Astrocyte (in vitro differentiated cells and primary cell): Measurements from ENCODE around the gene PHKA2. TPM values are rescaled to one million over a fixed set of nuclear protein-coding genes. Genes with fewer than 3 reads are reported as not detected.
A peak's percentile ranks its signal among the peaks of the same experiment; 100 is the strongest.
"Not testable (repeated sequence)": the region's sequence is repeated elsewhere in the genome, so short reads cannot be mapped to it uniquely, and the experiment has no call there.

Experiments used
- DNase-seq: peaks from one replicate; pipeline ENCODE4 v3.0.0-alpha.2; 2010; ENCODE audit warnings: low read depth
- FAIRE-seq: peaks from 2 replicates; lab custom pipeline; 2011; peaks lifted over from hg19 to GRCh38; lab: Jason Lieb, UNC
- H2AFZ ChIP-seq: 2 replicates; pipeline ENCODE4 v1.6.0; 2012; ENCODE audit warnings: low read depth, low read length, inconsistent platforms
- H3K27ac ChIP-seq: 2 replicates; pipeline ENCODE4 v1.5.1; 2011; ENCODE audit warnings: low read depth, low read length, inconsistent platforms
- H3K27me3 ChIP-seq: 2 replicates; pipeline ENCODE4 v1.6.0; 2011; ENCODE audit warnings: low read length, inconsistent platforms; ENCODE audit not compliant: insufficient read depth
- H3K36me3 ChIP-seq: 2 replicates; pipeline ENCODE4 v1.5.1; 2011; ENCODE audit warnings: low read length, inconsistent platforms; ENCODE audit not compliant: insufficient read depth
- H3K4me1 ChIP-seq: 2 replicates; pipeline ENCODE4 v1.5.1; 2011; ENCODE audit warnings: low read length, inconsistent platforms; ENCODE audit not compliant: insufficient read depth
- H3K4me2 ChIP-seq: 2 replicates; pipeline ENCODE4 v1.6.0; 2012; ENCODE audit warnings: low read length, inconsistent platforms
- H3K4me3 ChIP-seq: 2 replicates; pipeline ENCODE4 v1.5.1; 2011; ENCODE audit warnings: low read depth, mild to moderate bottlenecking, low read length, inconsistent platforms; ENCODE audit not compliant: insufficient read depth
- H3K79me2 ChIP-seq: 2 replicates; pipeline ENCODE4 v1.6.0; 2012; ENCODE audit warnings: mild to moderate bottlenecking, low read length, inconsistent platforms; ENCODE audit not compliant: insufficient read depth
- H3K9ac ChIP-seq: 2 replicates; pipeline ENCODE4 v1.6.0; 2012; ENCODE audit warnings: mild to moderate bottlenecking, low read length, inconsistent platforms
- H3K9me3 ChIP-seq: 2 replicates; pipeline ENCODE4 v1.5.1; 2012; ENCODE audit warnings: low read depth, mild to moderate bottlenecking, low read length, inconsistent platforms; ENCODE audit not compliant: insufficient read depth
- H4K20me1 ChIP-seq: 2 replicates; pipeline ENCODE4 v1.6.0; 2012; ENCODE audit warnings: low read length, inconsistent platforms; ENCODE audit not compliant: insufficient read depth
- H3K27ac Mint-ChIP-seq: one replicate; pipeline ENCODE4 v1.8.0; 2021; ENCODE audit warnings: mild to moderate bottlenecking, mixed read lengths; ENCODE audit not compliant: unreplicated experiment
- H3K27me3 Mint-ChIP-seq: one replicate; pipeline ENCODE4 v1.8.0; 2021; ENCODE audit warnings: low read depth, mixed read lengths; ENCODE audit not compliant: unreplicated experiment
- H3K36me3 Mint-ChIP-seq: one replicate; pipeline ENCODE4 v1.8.0; 2021; ENCODE audit warnings: low read depth, mixed read lengths; ENCODE audit not compliant: unreplicated experiment
- H3K4me1 Mint-ChIP-seq: one replicate; pipeline ENCODE4 v1.8.0; 2021; ENCODE audit warnings: low read depth, mixed read lengths; ENCODE audit not compliant: unreplicated experiment
- H3K4me3 Mint-ChIP-seq: one replicate; pipeline ENCODE4 v1.8.0; 2021; ENCODE audit warnings: mild to moderate bottlenecking, moderate library complexity, mixed read lengths; ENCODE audit not compliant: unreplicated experiment
- H3K9me3 Mint-ChIP-seq: one replicate; pipeline ENCODE4 v1.8.0; 2021; ENCODE audit warnings: mild to moderate bottlenecking, mixed read lengths; ENCODE audit not compliant: unreplicated experiment
- EZH2 ChIP-seq: IDR thresholded peaks from 2 replicates; pipeline ENCODE4 v1.6.1; 2012; ENCODE audit warnings: mild to moderate bottlenecking, low read length, inconsistent platforms; ENCODE audit not compliant: insufficient read depth
- total RNA-seq: library from RNA; stranded (reverse); gene quantifications from 2 replicates; pipeline ENCODE4 v1.2.1, GENCODE V29; 2021
- TF ChIP-seq, protein P1 (sequence below): IDR thresholded peaks from 2 replicates; pipeline ENCODE4 v1.5.1; 2011; ENCODE audit warnings: low read depth, mild to moderate bottlenecking, inconsistent platforms, low read length, moderate library complexity; ENCODE audit not compliant: insufficient read depth

PHKA2 gene
- total RNA-seq, 1 donor from 2014 or later, result 12.4 TPM

DNA sequence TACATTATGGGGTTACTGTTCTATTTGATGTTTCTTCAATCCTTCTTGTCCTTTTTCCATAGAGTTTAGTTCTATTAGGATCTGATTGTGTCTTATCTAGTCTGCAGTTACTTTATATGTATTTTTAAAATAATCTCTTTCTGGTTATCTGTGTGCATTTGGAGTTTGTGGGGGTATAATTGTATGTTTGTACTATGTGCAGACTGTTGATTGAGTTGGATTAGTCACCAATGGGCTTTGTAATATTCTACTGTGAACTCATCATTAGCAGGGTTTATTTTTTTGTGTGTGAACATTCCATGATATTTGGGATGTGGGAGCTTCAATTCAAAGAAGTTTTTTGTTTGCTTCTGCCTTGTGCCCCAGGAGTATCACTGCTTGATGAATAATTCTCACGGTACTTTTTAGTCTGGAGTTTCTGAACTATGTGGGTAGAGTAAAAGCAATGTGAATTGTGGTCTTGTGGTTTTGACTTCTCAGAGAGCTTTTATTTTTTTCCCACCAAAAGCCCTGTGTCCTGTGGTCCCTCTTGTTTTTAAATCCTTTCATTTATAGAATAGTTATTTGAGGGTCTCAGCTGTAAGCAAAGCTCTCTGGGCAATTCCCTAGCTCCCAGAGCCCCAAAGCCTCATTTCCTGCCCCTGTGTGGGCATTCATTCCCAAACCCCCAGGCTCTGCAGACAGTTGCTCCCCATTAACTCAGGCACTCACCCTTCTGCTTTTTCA, 127.8 kb downstream of the PHKA2 start:
- H3K79me2 ChIP-seq, result no peaks in the 10 kb centered on the region
- peak overlapping the region; percentile 65 for H3K27ac ChIP-seq
- no peak overlapping the region for H3K4me2 ChIP-seq
- DNase-seq (peak; percentile 75), FAIRE-seq (no peak)
- no peaks in the 10 kb centered on the region for H3K27me3 ChIP-seq
- H3K4me1 ChIP-seq, result no peaks in the 10 kb centered on the region
- Mint-ChIP-seq H3K9me3 (peaks cover 4% of the 10 kb centered on the region), H3K4me1 (peaks cover 9% of the 10 kb centered on the region), H3K27ac (peak overlapping the region; percentile 95), H3K4me3 (no peak overlapping the region), H3K27me3 (no peaks in the 10 kb centered on the region), H3K36me3 (no peaks in the 10 kb centered on the region)
- H2AFZ ChIP-seq, result no peak overlapping the region
- H3K36me3 ChIP-seq, result no peaks in the 10 kb centered on the region
- H3K9me3 ChIP-seq, result no peaks in the 10 kb centered on the region
- no peak for TF ChIP-seq EZH2
- TF ChIP-seq, protein P1, sequence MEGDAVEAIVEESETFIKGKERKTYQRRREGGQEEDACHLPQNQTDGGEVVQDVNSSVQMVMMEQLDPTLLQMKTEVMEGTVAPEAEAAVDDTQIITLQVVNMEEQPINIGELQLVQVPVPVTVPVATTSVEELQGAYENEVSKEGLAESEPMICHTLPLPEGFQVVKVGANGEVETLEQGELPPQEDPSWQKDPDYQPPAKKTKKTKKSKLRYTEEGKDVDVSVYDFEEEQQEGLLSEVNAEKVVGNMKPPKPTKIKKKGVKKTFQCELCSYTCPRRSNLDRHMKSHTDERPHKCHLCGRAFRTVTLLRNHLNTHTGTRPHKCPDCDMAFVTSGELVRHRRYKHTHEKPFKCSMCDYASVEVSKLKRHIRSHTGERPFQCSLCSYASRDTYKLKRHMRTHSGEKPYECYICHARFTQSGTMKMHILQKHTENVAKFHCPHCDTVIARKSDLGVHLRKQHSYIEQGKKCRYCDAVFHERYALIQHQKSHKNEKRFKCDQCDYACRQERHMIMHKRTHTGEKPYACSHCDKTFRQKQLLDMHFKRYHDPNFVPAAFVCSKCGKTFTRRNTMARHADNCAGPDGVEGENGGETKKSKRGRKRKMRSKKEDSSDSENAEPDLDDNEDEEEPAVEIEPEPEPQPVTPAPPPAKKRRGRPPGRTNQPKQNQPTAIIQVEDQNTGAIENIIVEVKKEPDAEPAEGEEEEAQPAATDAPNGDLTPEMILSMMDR, result no peak
- no peaks in the 10 kb centered on the region for H4K20me1 ChIP-seq
- peak overlapping the region; percentile 38 for H3K9ac ChIP-seq
- no peak overlapping the region for H3K4me3 ChIP-seq

DNA sequence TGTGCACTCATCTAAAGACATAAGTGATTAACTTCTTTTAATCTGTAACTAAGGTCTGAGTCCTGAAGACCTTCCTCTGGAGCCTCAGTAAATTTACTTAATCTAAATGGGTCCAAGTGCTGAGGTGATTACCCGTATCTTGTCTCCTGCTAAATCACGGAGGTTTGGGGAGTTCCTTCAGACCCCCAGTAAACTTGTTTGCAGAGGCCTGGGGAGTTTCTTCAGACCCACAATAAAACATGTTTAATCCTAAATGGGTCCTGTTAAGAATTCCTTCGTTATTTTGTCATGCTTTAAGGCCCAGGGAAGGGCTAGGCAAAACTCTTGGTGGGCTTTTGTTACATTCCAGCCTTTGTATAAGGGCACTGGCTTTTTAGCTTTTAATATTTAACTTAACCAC, 136.0 kb downstream of the PHKA2 start:
- H4K20me1 ChIP-seq, H3K36me3 Mint-ChIP-seq, H3K36me3 ChIP-seq, H3K4me3 ChIP-seq, FAIRE-seq, H3K9me3 ChIP-seq, H3K27ac ChIP-seq, H3K9me3 Mint-ChIP-seq, H3K4me1 ChIP-seq, H3K27ac Mint-ChIP-seq, H3K4me3 Mint-ChIP-seq, DNase-seq, H3K4me2 ChIP-seq, H3K79me2 ChIP-seq, H3K27me3 Mint-ChIP-seq, H3K4me1 Mint-ChIP-seq, H3K9ac ChIP-seq, H2AFZ ChIP-seq, H3K27me3 ChIP-seq: not testable (repeated sequence)

Other genes starting within 250 kb of the PHKA2 start
- gene ADGRG2, start 138.4 kb upstream of the PHKA2 start, total RNA-seq, result 0.09 TPM in 1 of 2 replicates, not detected in the other